K562 (cell line): ENCODE data around the gene SFMBT2. TPM values are rescaled to one million over a fixed set of nuclear protein-coding genes. Genes with fewer than 3 reads are reported as not detected.

Experiments used
- ATAC-seq: fragments of 200-7000 bp; cut with Tn5 transposase; 3 replicates; pipeline ENCODE4 v1.9.1; 2020; ENCODE audit warnings: moderate library complexity
- BruUV-seq: library from RNA; stranded (reverse); fragments of 400-500 nt; replicated peaks from 2 replicates; lab custom pipeline; 2021; lab: Mats Ljungman, UMichigan
- CTCF ChIA-PET: fragments of 300-600 bp; formaldehyde crosslinking; extraction: SDS; loops from one replicate; lab custom pipeline; 2021; ENCODE audit warnings: low intra/inter-chr PET ratio; lab: Yijun Ruan, JAX
- POLR2A ChIA-PET: fragments of 300-600, 350-650 bp; sonication (Branson Sonifier 250); formaldehyde crosslinking; extraction: SDS; loops from one replicate; lab custom pipeline; 2021; ENCODE audit warnings: antibody characterized with exemption, inconsistent platforms; lab: Yijun Ruan, JAX
- DNase-seq, 4 experiments: peaks; one replicate each; pipeline versions ENCODE4 v3.0.0 to v3.0.0-alpha.2; 2011 to 2018; ENCODE audit warnings: low spot score in 3 of 4, mixed read lengths in 3 of 4; ENCODE audit errors: extremely low read depth in 1 of 4
- FAIRE-seq: peaks from 2 replicates; lab custom pipeline; 2011; peaks lifted over from hg19 to GRCh38; lab: Jason Lieb, UNC
- H2AFZ ChIP-seq: 2 replicates; pipeline ENCODE4 v1.6.0; 2011; ENCODE audit warnings: low read depth, low read length, control low read depth, inconsistent platforms
- H3K27ac ChIP-seq: fragments of 200-600 bp; 3 replicates; pipeline ENCODE4 v1.8.0; 2011; ENCODE audit warnings: low read depth, mild to moderate bottlenecking, control low read depth, inconsistent platforms, low read length, moderate library complexity, mixed read lengths; ENCODE audit errors: extremely low read depth
- H3K27me3 ChIP-seq, 2 experiments: fragments of 300-600 bp in 1 of 2; 2 replicates in 1 of 2; 3 replicates in 1 of 2; pipeline versions ENCODE4 v1.6.0 to v1.8.0; 2011; ENCODE audit warnings: inconsistent platforms in 2 of 2, low read length in 2 of 2, mild to moderate bottlenecking in 1 of 2, mixed read lengths in 1 of 2, moderate library complexity in 1 of 2; ENCODE audit not compliant: control insufficient read depth in 2 of 2, insufficient read depth in 2 of 2
- H3K36me3 ChIP-seq: fragments of 300-600 bp; 3 replicates; pipeline ENCODE4 v1.8.0; 2011; ENCODE audit warnings: mild to moderate bottlenecking, low read length, inconsistent platforms; ENCODE audit not compliant: control insufficient read depth, insufficient read depth
- H3K4me1 ChIP-seq, 2 experiments: fragments of 200-600 bp in 1 of 2; replicated peaks in 1 of 2; 2 replicates in 1 of 2; 3 replicates in 1 of 2; pipeline versions ENCODE4 v1.5.1 to v1.8.0; 2011; ENCODE audit warnings: inconsistent platforms in 2 of 2, low read length in 2 of 2, mild to moderate bottlenecking in 1 of 2, mixed read lengths in 1 of 2, moderate library complexity in 1 of 2; ENCODE audit not compliant: control insufficient read depth in 2 of 2, insufficient read depth in 2 of 2
- H3K4me2 ChIP-seq: 2 replicates; pipeline ENCODE4 v1.6.1; 2011; ENCODE audit warnings: low read length, control low read depth, inconsistent platforms, mixed read lengths; ENCODE audit not compliant: insufficient read depth
- H3K4me3 ChIP-seq: fragments of 200-600 bp; sonication (generic), shearing (Covaris generic); 2 replicates; pipeline ENCODE4 v1.5.1; 2016; ENCODE audit warnings: control low read depth, inconsistent platforms
- H3K79me2 ChIP-seq: fragments of 200-600 bp; 3 replicates; pipeline ENCODE4 v1.8.0; 2011; ENCODE audit warnings: low read length, inconsistent platforms; ENCODE audit not compliant: control insufficient read depth, insufficient read depth
- H3K9ac ChIP-seq, 2 experiments: 2 replicates each; pipeline versions ENCODE4 v1.6.0 to v1.6.1; 2011; ENCODE audit warnings: low read depth in 2 of 2, low read length in 2 of 2, control low read depth in 1 of 2, inconsistent platforms in 1 of 2, mild to moderate bottlenecking in 1 of 2, mixed read lengths in 1 of 2; ENCODE audit not compliant: insufficient read depth in 1 of 2
- H3K9me1 ChIP-seq: one replicate; pipeline ENCODE4 v1.6.0; 2011; ENCODE audit warnings: inconsistent platforms, mild to moderate bottlenecking, low read length, moderate library complexity; ENCODE audit not compliant: control insufficient read depth, insufficient read depth
- H3K9me3 ChIP-seq: replicated peaks from 2 replicates; pipeline ENCODE4 v1.5.1; 2011; ENCODE audit warnings: low read depth, low read length, inconsistent platforms; ENCODE audit not compliant: control insufficient read depth, insufficient read depth
- H4K20me1 ChIP-seq: replicated peaks from 2 replicates; pipeline ENCODE4 v1.6.1; 2011; ENCODE audit warnings: low read length, inconsistent platforms, mixed read lengths; ENCODE audit not compliant: control insufficient read depth, insufficient read depth
- ATF1 ChIP-seq, 2 experiments: fragments of 450-650 bp in 1 of 2; IDR thresholded peaks; 2 replicates each; pipeline ENCODE4 v1.6.1; 2016; ENCODE audit warnings: missing compliant biosample characterization in 1 of 2, missing genetic modification characterization in 1 of 2
- ELK3 ChIP-seq: fragments of 450-650 bp; formaldehyde crosslinking; IDR thresholded peaks from 2 replicates; pipeline ENCODE4 v1.4.0; 2020; ENCODE audit warnings: mild to moderate bottlenecking
- RBM14 ChIP-seq: fragments of 200-400 bp; formaldehyde crosslinking; IDR thresholded peaks from 2 replicates; pipeline ENCODE4 v1.6.1; 2018; ENCODE audit warnings: low read depth, mild to moderate bottlenecking, low read length, moderate library complexity, borderline replicate concordance; ENCODE audit not compliant: insufficient read depth
- SIRT6 ChIP-seq: IDR thresholded peaks from one replicate; pipeline ENCODE4 v1.6.1; 2012; ENCODE audit warnings: low read depth, mild to moderate bottlenecking, control low read depth, inconsistent platforms, low read length, moderate library complexity
- VEZF1 ChIP-seq: fragments of 200-800 bp; sonication (Bioruptor generic); IDR thresholded peaks from 2 replicates; pipeline ENCODE4 v1.6.1; 2017; ENCODE audit warnings: missing genetic modification characterization, missing compliant biosample characterization
- ZBTB8A ChIP-seq: fragments of 450-650 bp; IDR thresholded peaks from 2 replicates; pipeline ENCODE4 v1.6.1; 2018; ENCODE audit warnings: mild to moderate bottlenecking, moderate library complexity; ENCODE audit not compliant: partially characterized antibody
- ZNF407 ChIP-seq: fragments of 450-650 bp; IDR thresholded peaks from 2 replicates; pipeline ENCODE4 v1.6.1; 2016; ENCODE audit warnings: low read depth
- ZNF780A ChIP-seq: fragments of 250-450 bp; sonication (Bioruptor Pico); IDR thresholded peaks from 2 replicates; pipeline ENCODE4 v1.5.0; 2021; ENCODE audit warnings: mild to moderate bottlenecking
- WGBS: fragments of 100-300 bp; shearing (Covaris generic); methylation state at CpG from one replicate; pipeline ENCODE4 v1.1.6; 2016; ENCODE audit warnings: low coverage, mixed read lengths; ENCODE audit not compliant: insufficient coverage; ENCODE audit errors: missing lambda C conversion rate; 5-methylcytosine and 5-hydroxymethylcytosine counted together
- in situ Hi-C: fragments of 300-500 bp; cut with MboI; formaldehyde crosslinking; loops from 4 replicates; pipeline ENCODE4 v1.15.0; 2018; ENCODE audit warnings: inconsistent platforms, mixed read lengths
- intact Hi-C: fragments of 100-400 bp; cut with micrococcal nuclease; formaldehyde crosslinking; loops from 2 replicates; pipeline ENCODE4 v1.14.2; 2022
- polyA plus RNA-seq, 8 experiments: library from polyadenylated mRNA; depleted of rRNA in 4 of 8; stranded (reverse) in 5 of 8; unstranded in 3 of 8; fragments of >200 nt; fragmentation: Nextera tagmentation in 2 of 8; fragmentation: Illumina TruSeq in 1 of 8; extraction: Ambion mirVana in 2 of 8; extraction: Trizol in 1 of 8; gene quantifications; 2 replicates each; pipeline versions ENCODE4 v1.2.1 to v1.2.3, GENCODE V29; 2011 to 2014; ENCODE audit warnings: inconsistent platforms in 1 of 8, missing spikeins in 1 of 8
- total RNA-seq, 7 experiments: library from RNA; depleted of rRNA in 6 of 7; stranded (reverse); fragments of >200 nt in 6 of 7; fragmentation: Illumina TruSeq in 2 of 7; extraction: Trizol in 2 of 7; gene quantifications; 2 replicates each; pipeline versions ENCODE4 v1.2.1 to v1.2.3, GENCODE V29; 2011 to 2021; ENCODE audit warnings: low replicate concordance in 1 of 7

The SFMBT2 gene
- total and polyA plus RNA-seq, 9 of the 15 experiments (the other 6 are each of a cell fraction or from before 2014, with no cell fraction given) = 1.2 to 13.6 (median 7.6) TPM

- TF ChIP-seq VEZF1 (peak; percentile 72), ELK3 (no peak), ZNF780A (CRISPR knock-in tag) (no peak)
Measured at GRCh38 chr10:7410862-7411670, at the start of gene SFMBT2 (continued).

GRCh38 chr10:7460006-7460405, 49.2 kb upstream of the SFMBT2 start:
- Histone ChIP-seq H3K27me3 (peaks cover 22 to 60% of the 10 kb centered on the region in 2 experiments; a peak in 4 of 5 replicates), H3K9ac (no peak overlapping the region), H3K9me3 (no peaks in the 10 kb centered on the region), H4K20me1 (no peaks in the 10 kb centered on the region), H3K36me3 (no peaks in the 10 kb centered on the region), H3K4me1 (no peaks in the 10 kb centered on the region), H3K4me2 (no peak overlapping the region), H3K27ac (no peak overlapping the region), H3K79me2 (no peaks in the 10 kb centered on the region), H2AFZ (no peak overlapping the region), H3K9me1 (no peaks in the 10 kb centered on the region), H3K4me3 (no peak overlapping the region)
- in situ Hi-C loops (no loop called here), intact Hi-C loops (no loop called here)
- 4% methylated on average over 6 of the region's 6 CpGs for WGBS
- no TSS peak for BruUV-seq
- ChIA-PET POLR2A (no interaction called here), CTCF (no interaction called here)
- no peak for DNase-seq
- FAIRE-seq = peak; percentile 29
- TF ChIP-seq ATF1 (CRISPR knock-in tag; IDR thresholded peaks at IDR 0.05) (no peak), ATF1 (tag; IDR thresholded peaks at IDR 0.05) (0 out of 2 replicates have a peak, but pooled peaks have one; percentile 19), ZBTB8A (no peak), ZNF407 (no peak), SIRT6 (no peak), RBM14 (no peak)
- no peak for ATAC-seq
